ENCODE data around the gene ENPP6.
"Not testable (repeated sequence)": the region's sequence is repeated elsewhere in the genome, so short reads cannot be mapped to it uniquely, and the experiment has no call there.

The ENPP6 gene

DNA sequence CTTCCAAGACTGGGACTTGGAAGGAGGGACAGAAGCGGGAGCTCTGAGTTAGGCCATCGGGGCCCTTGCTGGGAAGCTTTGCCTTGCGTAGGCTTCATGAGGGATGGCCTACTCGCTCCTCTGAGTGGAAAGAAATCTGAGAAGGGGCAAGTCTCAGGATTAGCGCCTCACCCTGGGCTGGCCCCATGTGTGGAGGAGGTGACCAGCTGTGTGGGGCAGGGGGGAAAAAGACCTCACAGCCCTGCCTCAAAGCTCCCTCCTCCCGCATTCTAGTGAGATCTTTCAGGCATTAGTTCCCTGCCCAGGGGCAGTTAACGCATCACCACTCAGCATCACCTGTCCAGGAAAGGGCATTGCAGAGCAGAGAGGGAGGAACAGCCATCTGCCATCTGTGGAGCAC is 156.1 kb downstream of the ENPP6 start:
- H3K4me3 ChIP-seq: no peak overlapping the region
- H3K4me1 ChIP-seq: no peaks in the 10 kb centered on the region
- no peak for TF ChIP-seq CTCF (IDR thresholded peaks at IDR 0.05)
- H3K27ac ChIP-seq: no peak overlapping the region
- H3K36me3 ChIP-seq: no peaks in the 10 kb centered on the region
- intact Hi-C loops (cut with DNase I; ENCODE audit: low total_unique reads): no loop called here
- H3K9me3 ChIP-seq: no peaks in the 10 kb centered on the region
- H3K27me3 ChIP-seq: no peaks in the 10 kb centered on the region
- no peak for DNase-seq

GRCh38 chr4:184059099-184059498 is 158.6 kb downstream of the ENPP6 start:
- H3K27me3 ChIP-seq: no peaks in the 10 kb centered on the region
- intact Hi-C loops (cut with DNase I; ENCODE audit: low total_unique reads): no loop called here
- H3K36me3 ChIP-seq: no peaks in the 10 kb centered on the region
- H3K4me3 ChIP-seq: no peak overlapping the region
- no peak overlapping the region for H3K27ac ChIP-seq
- no peak for DNase-seq
- H3K9me3 ChIP-seq: no peaks in the 10 kb centered on the region
- H3K4me1 ChIP-seq: no peaks in the 10 kb centered on the region
- TF ChIP-seq CTCF (IDR thresholded peaks at IDR 0.05): no peak

DNA sequence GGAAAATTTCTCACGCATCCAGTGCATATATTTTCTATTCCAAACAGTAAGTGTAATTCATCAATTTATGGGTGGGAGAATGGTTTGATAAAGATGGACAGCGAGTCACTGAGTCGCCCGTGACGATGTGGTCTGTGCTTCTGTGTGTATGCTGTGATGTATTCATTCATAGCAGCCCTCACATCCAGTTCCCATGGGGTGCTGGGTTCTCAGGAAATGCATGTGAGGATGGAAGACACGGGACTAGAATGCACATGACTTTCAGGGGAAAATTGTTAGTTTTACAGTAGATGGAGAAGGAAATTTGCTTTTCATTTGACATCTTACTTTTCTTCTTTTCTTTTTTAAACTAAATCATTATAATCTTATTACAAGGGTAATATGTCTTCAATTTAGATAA is 159.6 kb downstream of the ENPP6 start:
- Histone ChIP-seq H3K9me3 (no peaks in the 10 kb centered on the region), H3K4me3 (no peak overlapping the region), H3K27ac (no peak overlapping the region)

DNA sequence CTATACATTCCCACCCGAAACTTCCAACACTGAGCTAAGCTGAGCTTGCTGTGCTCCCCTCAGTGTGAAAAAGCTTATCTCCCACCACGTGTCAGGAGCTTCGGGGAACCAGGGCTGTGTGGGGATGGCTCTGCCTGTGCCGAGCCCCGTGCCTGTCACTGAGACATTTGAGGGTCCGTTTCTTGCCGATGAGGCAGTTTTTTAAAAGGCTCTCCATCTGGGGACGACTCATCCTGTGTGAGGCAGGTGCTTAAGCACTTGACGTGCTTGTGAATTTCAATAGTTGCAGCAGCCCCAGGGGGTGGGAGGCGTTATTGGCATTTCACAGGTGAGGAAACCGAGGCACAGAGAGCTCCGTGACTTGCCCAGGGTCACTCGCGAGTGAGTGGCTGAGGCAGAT is 160.8 kb downstream of the ENPP6 start:
- Histone ChIP-seq H3K9me3 (no peaks in the 10 kb centered on the region), H3K36me3 (no peaks in the 10 kb centered on the region), H3K27me3 (no peaks in the 10 kb centered on the region), H3K4me3 (no peak overlapping the region), H3K27ac (no peak overlapping the region), H3K4me1 (no peaks in the 10 kb centered on the region)
- DNase-seq: no peak
- intact Hi-C loops (cut with DNase I; ENCODE audit: low total_unique reads): no loop called here
- TF ChIP-seq CTCF (IDR thresholded peaks at IDR 0.05): no peak

More for the DNA sequence above, 159.6 kb downstream of the ENPP6 start:
- no peak for DNase-seq
- Histone ChIP-seq H3K36me3 (no peaks in the 10 kb centered on the region), H3K4me1 (no peaks in the 10 kb centered on the region), H3K27me3 (no peaks in the 10 kb centered on the region)
- TF ChIP-seq CTCF (IDR thresholded peaks at IDR 0.05): no peak
- intact Hi-C loops (cut with DNase I; ENCODE audit: low total_unique reads): no loop called here

DNA sequence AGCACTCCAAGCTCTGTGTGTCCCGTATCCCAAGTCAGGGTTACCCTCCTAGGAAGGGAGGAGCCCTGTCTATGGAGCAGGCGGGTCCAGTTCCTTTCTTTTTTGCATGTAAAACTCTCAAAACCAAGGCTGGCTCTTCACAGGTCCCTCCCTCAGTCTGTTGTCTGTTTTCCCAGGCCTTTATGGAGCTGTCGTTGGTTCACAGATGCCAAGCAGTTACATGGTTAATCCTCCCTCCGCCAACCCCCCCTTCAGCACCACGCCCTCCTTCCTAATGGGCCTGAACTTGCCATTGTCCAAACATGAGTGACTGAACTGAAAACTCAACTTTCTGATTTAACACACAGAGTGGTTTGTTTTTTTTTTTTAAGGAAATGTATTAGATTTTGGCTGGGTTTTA is 164.2 kb downstream of the ENPP6 start:
- intact Hi-C loops (cut with DNase I; ENCODE audit: low total_unique reads): no loop called here
- H3K27ac ChIP-seq: no peak overlapping the region
- no peak overlapping the region for H3K4me3 ChIP-seq
- no peaks in the 10 kb centered on the region for H3K36me3 ChIP-seq
- no peak for TF ChIP-seq CTCF (IDR thresholded peaks at IDR 0.05)
- no peaks in the 10 kb centered on the region for H3K27me3 ChIP-seq
- no peak for DNase-seq
- H3K4me1 ChIP-seq: no peaks in the 10 kb centered on the region
- H3K9me3 ChIP-seq: peaks cover 0 to 7% (median 0%) of the 10 kb centered on the region in 3 donors

GRCh38 chr4:184052616-184053015 is 165.1 kb downstream of the ENPP6 start:
- TF ChIP-seq CTCF (IDR thresholded peaks at IDR 0.05): no peak
- Histone ChIP-seq H3K4me3 (no peak overlapping the region), H3K36me3 (no peaks in the 10 kb centered on the region), H3K9me3 (peaks cover 0 to 7% (median 0%) of the 10 kb centered on the region in 3 donors), H3K4me1 (no peaks in the 10 kb centered on the region), H3K27ac (no peak overlapping the region), H3K27me3 (no peaks in the 10 kb centered on the region)
- DNase-seq: no peak
- intact Hi-C loops (cut with DNase I; ENCODE audit: low total_unique reads): no loop called here

- not testable (repeated sequence) for H3K9me3 ChIP-seq
These were observed 166.4 kb downstream of the ENPP6 start for GRCh38 chr4:184051262-184051661.

More at GRCh38 chr4:184051262-184051661, 166.4 kb downstream of the ENPP6 start:
- DNase-seq; H3K4me1 ChIP-seq; H3K27ac ChIP-seq; intact Hi-C loops (cut with DNase I; ENCODE audit: low total_unique reads); H3K27me3 ChIP-seq; H3K4me3 ChIP-seq; H3K36me3 ChIP-seq: not testable (repeated sequence)

Measured in tibial artery (tissue), 4 donors.